Measurements from ENCODE around the gene CNTN5.

- no peak for TF ChIP-seq POLR2A (IDR thresholded peaks at IDR 0.05)
- TF ChIP-seq CTCF (IDR thresholded peaks at IDR 0.05), result no peak
These were observed 661.9 kb downstream of the CNTN5 start for GRCh38 chr11:99682646-99683045.

All from uterus (tissue), 2 donors.